GM12878 (cell line): ENCODE results near the gene PPP1CA. TPM values are rescaled to one million over a fixed set of nuclear protein-coding genes. Genes with fewer than 3 reads are reported as not detected.

Experiments
- ATAC-seq: fragments of 200-7000 bp; cut with Tn5 transposase; 3 replicates; pipeline ENCODE4 v1.9.1; 2020; ENCODE audit warnings: mild to moderate bottlenecking, moderate library complexity
- BruUV-seq: library from RNA; stranded (reverse); fragments of 400-500 nt; replicated peaks from 2 replicates; lab custom pipeline; 2021; lab: Mats Ljungman, UMichigan
- CTCF ChIA-PET: fragments of 300-600 bp; sonication (Branson Sonifier 250); formaldehyde crosslinking; extraction: SDS; loops from one replicate; lab custom pipeline; 2021; ENCODE audit warnings: inconsistent platforms; lab: Yijun Ruan, JAX
- POLR2A ChIA-PET: fragments of 350-600 bp; formaldehyde crosslinking; extraction: SDS; loops from one replicate; lab custom pipeline; 2021; ENCODE audit warnings: inconsistent platforms; lab: Charles Lee
- RAD21 ChIA-PET: fragments of 300-600 bp; sonication (Branson Sonifier 250); formaldehyde crosslinking; loops from one replicate; lab custom pipeline; 2023; ENCODE audit warnings: antibody characterized with exemption; ENCODE audit not compliant: unreplicated experiment; lab: Charles Lee
- SMC1A ChIA-PET: fragments of 300-600 bp; sonication (Branson Sonifier 250); formaldehyde crosslinking; loops from one replicate; lab custom pipeline; 2023; ENCODE audit not compliant: unreplicated experiment, uncharacterized antibody; lab: Charles Lee
- DNase-seq: peaks from one replicate; pipeline ENCODE4 v3.0.0-alpha.2; 2011; ENCODE audit warnings: low read depth, low spot score
- FAIRE-seq: peaks from 3 replicates; lab custom pipeline; 2011; peaks lifted over from hg19 to GRCh38; lab: Jason Lieb, UNC
- H2AFZ ChIP-seq: 2 replicates; pipeline ENCODE4 v1.6.0; 2011; ENCODE audit warnings: low read depth, low read length, control low read depth; ENCODE audit not compliant: control insufficient read depth
- H3K27ac ChIP-seq: 2 replicates; pipeline ENCODE4 v1.5.1; 2011; ENCODE audit warnings: control low read depth; ENCODE audit not compliant: control insufficient read depth, insufficient read depth
- H3K27me3 ChIP-seq, 2 experiments: replicated peaks in 1 of 2; 2 replicates each; pipeline versions ENCODE4 v1.6.0 to v1.6.1; 2011; ENCODE audit warnings: low read length in 1 of 2; ENCODE audit not compliant: control insufficient read depth in 2 of 2, insufficient read depth in 2 of 2
- H3K36me3 ChIP-seq, 2 experiments: 2 replicates each; pipeline ENCODE4 v1.5.1; 2011; ENCODE audit warnings: low read length in 1 of 2; ENCODE audit not compliant: control insufficient read depth in 2 of 2, insufficient read depth in 2 of 2
- H3K4me1 ChIP-seq: 2 replicates; pipeline ENCODE4 v1.6.1; 2011; ENCODE audit warnings: mild to moderate bottlenecking, low read length, moderate library complexity, mixed read lengths; ENCODE audit not compliant: control insufficient read depth, insufficient read depth
- H3K4me2 ChIP-seq: 2 replicates; pipeline ENCODE4 v1.6.0; 2011; ENCODE audit warnings: control low read depth; ENCODE audit not compliant: control insufficient read depth, insufficient read depth
- H3K4me3 ChIP-seq: fragments of 200-600 bp; sonication (generic); 2 replicates; pipeline ENCODE4 v1.5.1; 2016
- H3K79me2 ChIP-seq: 2 replicates; pipeline ENCODE4 v1.6.0; 2011; ENCODE audit warnings: low read length; ENCODE audit not compliant: control insufficient read depth, insufficient read depth
- H3K9ac ChIP-seq: 2 replicates; pipeline ENCODE4 v1.8.0; 2011; ENCODE audit warnings: low read length, control low read depth, mixed read lengths; ENCODE audit not compliant: control insufficient read depth, insufficient read depth
- H3K9me3 ChIP-seq: replicated peaks from 3 replicates; pipeline ENCODE4 v1.5.1; 2011; ENCODE audit warnings: mild to moderate bottlenecking, low read length; ENCODE audit not compliant: control insufficient read depth, insufficient read depth
- H4K20me1 ChIP-seq: 2 replicates; pipeline ENCODE4 v1.6.0; 2011; ENCODE audit not compliant: control insufficient read depth, insufficient read depth
- CTCF ChIP-seq, 3 experiments: IDR thresholded peaks in 2 of 3; conservative IDR thresholded peaks in 1 of 3; 2 replicates each; pipeline ENCODE4 v1.5.1; 2011; ENCODE audit warnings: low read depth in 3 of 3, low read length in 3 of 3, mild to moderate bottlenecking in 3 of 3, control low read depth in 2 of 3, moderate library complexity in 2 of 3, inconsistent platforms in 1 of 3, mixed read lengths in 1 of 3; ENCODE audit not compliant: control insufficient read depth in 2 of 3, insufficient read depth in 1 of 3; ENCODE audit errors: extremely low read depth in 1 of 3
- E2F4 ChIP-seq: IDR thresholded peaks from 2 replicates; pipeline ENCODE4 v1.6.1; 2012; ENCODE audit warnings: low read depth, low read length, improper control_type of control experiment
- FOS ChIP-seq: IDR thresholded peaks from 3 replicates; pipeline ENCODE4 v1.6.1; 2011; ENCODE audit warnings: borderline replicate concordance; ENCODE audit not compliant: insufficient read length; ENCODE audit errors: extremely low read depth
- FOXK2 ChIP-seq: fragments of 450-650 bp; IDR thresholded peaks from 2 replicates; pipeline ENCODE4 v1.6.1; 2017; ENCODE audit warnings: mild to moderate bottlenecking, moderate library complexity
- FOXM1 ChIP-seq: IDR thresholded peaks from 2 replicates; pipeline ENCODE4 v1.6.1; 2012; ENCODE audit warnings: low read depth, mild to moderate bottlenecking, inconsistent platforms, low read length, moderate library complexity
- GATAD2B ChIP-seq: fragments of 450-650 bp; conservative IDR thresholded peaks from 2 replicates; pipeline ENCODE4 v1.6.1; 2017; ENCODE audit warnings: low read depth, mild to moderate bottlenecking, moderate library complexity
- HDGF ChIP-seq: fragments of 450-650 bp; IDR thresholded peaks from 2 replicates; pipeline ENCODE4 v1.6.1; 2016; ENCODE audit warnings: antibody characterized with exemption
- JUNB ChIP-seq: IDR thresholded peaks from 2 replicates; pipeline ENCODE4 v1.6.1; 2016; ENCODE audit warnings: antibody characterized with exemption, mild to moderate bottlenecking
- LARP7 ChIP-seq: fragments of 450-650 bp; IDR thresholded peaks from 2 replicates; pipeline ENCODE4 v1.6.1; 2017; ENCODE audit warnings: mild to moderate bottlenecking
- PBX3 ChIP-seq: IDR thresholded peaks from 2 replicates; pipeline ENCODE4 v1.6.1; 2011; ENCODE audit warnings: mild to moderate bottlenecking, low read depth, low read length, moderate library complexity; ENCODE audit not compliant: insufficient replicate concordance
- POLR2A ChIP-seq: IDR thresholded peaks from 2 replicates; pipeline ENCODE4 v1.6.1; 2011; ENCODE audit warnings: low read depth, mild to moderate bottlenecking, low read length
- POLR2AphosphoS5 ChIP-seq: IDR thresholded peaks from 2 replicates; pipeline ENCODE4 v1.6.1; 2011; ENCODE audit warnings: mild to moderate bottlenecking, low read length, inconsistent platforms
- SMAD5 ChIP-seq: IDR thresholded peaks from 2 replicates; pipeline ENCODE4 v1.6.1; 2016; ENCODE audit warnings: antibody characterized with exemption, low read depth
- SP1 ChIP-seq: IDR thresholded peaks from one replicate; pipeline ENCODE4 v1.6.1; 2011; ENCODE audit warnings: low read depth, low read length
- STAT3 ChIP-seq: IDR thresholded peaks from 2 replicates; pipeline ENCODE4 v1.6.1; 2011; ENCODE audit warnings: low read depth, low read length, improper control_type of control experiment
- TCF7 ChIP-seq: IDR thresholded peaks from 2 replicates; pipeline ENCODE4 v1.6.1; 2014; ENCODE audit warnings: antibody characterized with exemption, borderline replicate concordance
- YY1 ChIP-seq: IDR thresholded peaks from 2 replicates; pipeline ENCODE4 v1.6.1; 2011; ENCODE audit warnings: low read depth, mild to moderate bottlenecking, low read length
- ZNF24 ChIP-seq: fragments of 450-650 bp; IDR thresholded peaks from 2 replicates; pipeline ENCODE4 v1.6.1; 2017; ENCODE audit warnings: antibody characterized with exemption, mild to moderate bottlenecking
- ZZZ3 ChIP-seq: IDR thresholded peaks from 2 replicates; pipeline ENCODE4 v1.6.1; 2011; ENCODE audit warnings: low read depth; ENCODE audit not compliant: control insufficient read depth, insufficient read length
- WGBS: methylation state at CpG from one replicate; pipeline ENCODE4 v1.1.6; 2016; ENCODE audit warnings: low lambda C conversion rate; ENCODE audit not compliant: insufficient replicate concordance, insufficient coverage; ENCODE audit errors: missing lambda C conversion rate; 5-methylcytosine and 5-hydroxymethylcytosine counted together
- in situ Hi-C: fragments of 300-500 bp; cut with MboI; formaldehyde crosslinking; loops from 9 replicates; pipeline ENCODE4 v1.14.3; 2018; ENCODE audit warnings: mixed read lengths
- intact Hi-C: fragments of 100-400 bp; cut with micrococcal nuclease; formaldehyde crosslinking; loops from one replicate; pipeline ENCODE4 v1.14.2; 2022; ENCODE audit not compliant: unreplicated experiment
- polyA plus RNA-seq, 11 experiments: library from polyadenylated mRNA; depleted of rRNA in 4 of 11; unstranded in 6 of 11; stranded (reverse) in 5 of 11; fragments of >200 nt; fragmentation: Nextera tagmentation in 4 of 11; fragmentation: Illumina TruSeq in 1 of 11; extraction: Ambion mirVana in 4 of 11; extraction: Trizol in 1 of 11; gene quantifications; 1 replicate in 1 of 11; 2 replicates in 10 of 11; pipeline versions ENCODE4 v1.2.1 to v1.2.3, GENCODE V29; 2011 to 2016; ENCODE audit warnings: inconsistent platforms in 2 of 11, missing spikeins in 2 of 11, low read depth in 1 of 11
- total RNA-seq, 4 experiments: library from RNA; depleted of rRNA in 3 of 4; stranded (reverse); fragments of >200 nt in 3 of 4; fragmentation: Illumina TruSeq in 1 of 4; extraction: Trizol in 1 of 4; gene quantifications; 2 replicates each; pipeline versions ENCODE4 v1.2.1 to v1.2.3, GENCODE V29; 2013 to 2021

The PPP1CA gene
- total and polyA plus RNA-seq, 10 of the 15 experiments (the other 5 are each of a cell fraction or from before 2014, with no cell fraction given), result 26.4 to 458 (median 240) TPM

- Histone ChIP-seq H3K27me3 (no peaks in the 10 kb centered on the region), H3K9me3 (no peaks in the 10 kb centered on the region), H3K27ac (peak overlapping the region; percentile 99), H2AFZ (no peak overlapping the region), H3K36me3 (peaks cover 6 to 20% of the 10 kb centered on the region in 2 experiments; a peak in 3 of 4 replicates), H3K4me1 (peaks cover 36% of the 10 kb centered on the region), H4K20me1 (no peaks in the 10 kb centered on the region), H3K4me2 (peak overlapping the region; percentile 71), H3K4me3 (peak overlapping the region; percentile 90), H3K9ac (peak overlapping the region; percentile 99), H3K79me2 (peaks cover 57% of the 10 kb centered on the region)
- in situ Hi-C loops (no loop called here), intact Hi-C loops (loop anchor here (2.0 to 5.0 kb wide), 4 partner anchors 33 to 71 kb away; partner anchors contain the start of genes PPP1CA, TBC1D10C and TMEM134)
- DNase-seq (no peak), FAIRE-seq (no peak), ATAC-seq (peak; percentile 0; the same call in 2 of the 3 replicates)
- BruUV-seq, result TSS peak; percentile 71
- WGBS, result 9% methylated on average over 38 of the region's 38 CpGs
- RAD21 ChIA-PET, result interaction anchor here (1.0 to 7.2 kb wide), 8 partner anchors 8 to 83 kb away, joined by 5 to 112 read pairs (median 22); partner anchors contain the start of genes AIP, PITPNM1, POLD4 and PPP1CA
- CTCF ChIA-PET, result interaction anchor here (0.6 to 4.3 kb wide), 10 partner anchors 8 to 49 kb away, joined by 3 to 53 read pairs (median 4); partner anchors contain the start of genes PPP1CA, RPS6KB2, TBC1D10C and TMEM134
- SMC1A ChIA-PET, result interaction anchor here (1.0 to 4.2 kb wide), 8 partner anchors 10 to 88 kb away, joined by 3 to 46 read pairs (median 3); partner anchors contain the start of genes AIP, PPP1CA and TBC1D10C
- POLR2A ChIA-PET, result interaction anchor here (0.5 to 4.7 kb wide), 13 partner anchors 16 to 153 kb away, joined by 3 to 95 read pairs (median 9); partner anchors contain the start of genes PITPNM1, POLD4, PPP1CA and TBC1D10C
- TF ChIP-seq HDGF (no peak), CTCF (IDR thresholded peaks at IDR 0.05 in 2 of 3, conservative IDR thresholded peaks at IDR 0.05 in 1 of 3; ENCODE audit: control insufficient read depth in 2 of 3, extremely low read depth in 1 of 3, insufficient read depth in 1 of 3, low read depth in 3 of 3, low read length in 3 of 3) (no peak), SMAD5 (0 out of 2 replicates have a peak, but pooled peaks have one; percentile 49), POLR2A (peak; percentile 81), ZNF24 (no peak), E2F4 (no peak), SP1 (no peak), GATAD2B (no peak; the same call in 1 of the 2 replicates), FOXM1 (no peak), FOS (no peak), YY1 (no peak), ZZZ3 (no peak), TCF7 (no peak), STAT3 (no peak), FOXK2 (no peak), PBX3 (no peak), POLR2AphosphoS5 (peak; percentile 82), LARP7 (peak; percentile 21; the same call in 1 of the 2 replicates), JUNB (no peak)
These were observed 34.2 kb upstream of the PPP1CA start for GRCh38 chr11:67435727-67436458.
